ENCODE results near the gene DPYSL4.

DNA sequence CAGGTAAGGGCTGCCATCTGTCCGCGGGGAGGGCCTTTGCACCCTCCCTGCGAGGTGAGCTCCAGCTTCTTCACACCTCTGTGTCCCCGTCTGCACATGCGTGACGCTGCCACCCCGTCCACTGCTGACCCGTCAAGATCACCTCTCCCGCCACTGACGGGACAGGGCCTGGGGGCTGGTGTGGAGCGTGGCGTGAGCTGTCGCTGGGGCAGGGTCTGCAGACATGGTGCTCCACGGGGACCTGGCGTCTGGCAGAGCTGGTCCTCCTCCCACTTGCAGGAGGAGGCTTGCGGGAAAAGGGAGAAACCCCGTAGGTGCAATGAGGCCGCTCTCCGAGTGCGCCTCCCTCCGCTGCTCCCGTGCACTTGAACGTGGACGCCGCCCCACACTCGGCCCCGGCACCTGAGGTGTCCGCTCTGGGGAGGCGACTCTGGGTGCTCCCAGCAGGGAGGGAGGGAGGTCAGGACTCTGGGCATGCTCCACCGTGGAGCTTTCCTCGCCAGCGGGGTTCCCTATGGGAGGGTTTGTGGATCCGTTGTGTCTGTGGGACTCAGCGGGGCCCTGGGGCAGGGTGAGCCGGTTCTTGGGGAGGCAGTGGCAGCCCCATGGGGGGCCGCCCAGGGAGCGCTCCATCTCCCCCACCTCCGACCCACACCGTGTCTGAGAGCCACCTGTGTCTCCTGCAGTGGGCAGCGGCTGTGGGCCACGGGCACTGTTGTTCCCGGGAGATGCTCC lies 17.6 kb upstream of the DPYSL4 start:
- TF ChIP-seq, protein P1, sequence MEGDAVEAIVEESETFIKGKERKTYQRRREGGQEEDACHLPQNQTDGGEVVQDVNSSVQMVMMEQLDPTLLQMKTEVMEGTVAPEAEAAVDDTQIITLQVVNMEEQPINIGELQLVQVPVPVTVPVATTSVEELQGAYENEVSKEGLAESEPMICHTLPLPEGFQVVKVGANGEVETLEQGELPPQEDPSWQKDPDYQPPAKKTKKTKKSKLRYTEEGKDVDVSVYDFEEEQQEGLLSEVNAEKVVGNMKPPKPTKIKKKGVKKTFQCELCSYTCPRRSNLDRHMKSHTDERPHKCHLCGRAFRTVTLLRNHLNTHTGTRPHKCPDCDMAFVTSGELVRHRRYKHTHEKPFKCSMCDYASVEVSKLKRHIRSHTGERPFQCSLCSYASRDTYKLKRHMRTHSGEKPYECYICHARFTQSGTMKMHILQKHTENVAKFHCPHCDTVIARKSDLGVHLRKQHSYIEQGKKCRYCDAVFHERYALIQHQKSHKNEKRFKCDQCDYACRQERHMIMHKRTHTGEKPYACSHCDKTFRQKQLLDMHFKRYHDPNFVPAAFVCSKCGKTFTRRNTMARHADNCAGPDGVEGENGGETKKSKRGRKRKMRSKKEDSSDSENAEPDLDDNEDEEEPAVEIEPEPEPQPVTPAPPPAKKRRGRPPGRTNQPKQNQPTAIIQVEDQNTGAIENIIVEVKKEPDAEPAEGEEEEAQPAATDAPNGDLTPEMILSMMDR (IDR thresholded peaks at IDR 0.05; ENCODE audit: insufficient read depth, low read depth, low read length), result no peak
- no peak for TF ChIP-seq EZH2 (IDR thresholded peaks at IDR 0.05; ENCODE audit: insufficient read depth, low read length)

Measured in astrocyte (in vitro differentiated cells and primary cell).